H1 (cell line): Measurements from ENCODE around the gene BMERB1. TPM values are rescaled to one million over a fixed set of nuclear protein-coding genes. Genes with fewer than 3 reads are reported as not detected.

ENCODE experiments used
- CTCF ChIA-PET: fragments of 300-600 bp; sonication (Branson Sonifier 250); formaldehyde crosslinking; loops from one replicate; lab custom pipeline; 2021; ENCODE audit not compliant: partially characterized antibody; lab: Charles Lee
- POLR2A ChIA-PET: fragments of 300-600 bp; sonication (Branson Sonifier 250); formaldehyde crosslinking; loops from one replicate; lab custom pipeline; 2021; ENCODE audit warnings: inconsistent platforms; ENCODE audit not compliant: partially characterized antibody; lab: Charles Lee
- DNase-seq, 2 experiments: peaks; one replicate each; pipeline versions ENCODE4 v3.0.0 to v3.0.0-alpha.2; 2010 to 2022; ENCODE audit warnings: low spot score in 2 of 2, low read depth in 1 of 2, mixed read lengths in 1 of 2
- FAIRE-seq: peaks from 2 replicates; lab custom pipeline; 2011; peaks lifted over from hg19 to GRCh38; lab: Jason Lieb, UNC
- H2AFZ ChIP-seq: 2 replicates; pipeline ENCODE4 v1.8.1; 2012; ENCODE audit warnings: low read length, inconsistent platforms
- H2AK5ac ChIP-seq: 2 replicates; pipeline ENCODE4 v1.6.1; 2013; ENCODE audit warnings: low read depth, low read length
- H2BK120ac ChIP-seq: replicated peaks from 2 replicates; pipeline ENCODE3; 2013; ENCODE audit warnings: low read depth, low read length, inconsistent platforms
- H2BK12ac ChIP-seq: 2 replicates; pipeline ENCODE4 v1.6.1; 2013; ENCODE audit warnings: low read depth, low read length
- H2BK15ac ChIP-seq: 2 replicates; pipeline ENCODE4 v1.6.1; 2013; ENCODE audit warnings: low read length
- H2BK20ac ChIP-seq: 2 replicates; pipeline ENCODE4 v1.6.1; 2013; ENCODE audit warnings: low read length
- H2BK5ac ChIP-seq: 2 replicates; pipeline ENCODE4 v1.6.1; 2013; ENCODE audit warnings: low read depth, low read length
- H3K14ac ChIP-seq: 2 replicates; pipeline ENCODE4 v1.6.1; 2013; ENCODE audit warnings: inconsistent platforms; ENCODE audit not compliant: insufficient read length
- H3K18ac ChIP-seq: 2 replicates; pipeline ENCODE4 v1.6.1; 2013; ENCODE audit warnings: low read length; ENCODE audit errors: extremely low read depth
- H3K23ac ChIP-seq: 2 replicates; pipeline ENCODE4 v1.6.1; 2013; ENCODE audit warnings: inconsistent platforms; ENCODE audit not compliant: insufficient read length
- H3K23me2 ChIP-seq: 2 replicates; pipeline ENCODE4 v1.6.1; 2013; ENCODE audit warnings: low read depth, low read length
- H3K27ac ChIP-seq: 2 replicates; pipeline ENCODE4 v1.6.1; 2011; ENCODE audit warnings: low read depth, low read length, inconsistent platforms
- H3K27me3 ChIP-seq, 4 experiments: replicated peaks in 1 of 4; 1 replicate in 1 of 4; 2 replicates in 3 of 4; pipeline versions ENCODE4 v1.6.1 to v1.8.1; 2011 to 2013; ENCODE audit warnings: low read length in 3 of 4, mild to moderate bottlenecking in 3 of 4, inconsistent platforms in 2 of 4, mixed read lengths in 2 of 4, moderate library complexity in 1 of 4; ENCODE audit not compliant: control insufficient read depth in 3 of 4, insufficient read depth in 3 of 4; ENCODE audit errors: extremely low read depth in 1 of 4
- H3K36me3 ChIP-seq, 4 experiments: 2 replicates each; pipeline versions ENCODE4 v1.6.1 to v1.8.1; 2011 to 2013; ENCODE audit warnings: mild to moderate bottlenecking in 4 of 4, low read length in 3 of 4, moderate library complexity in 2 of 4, control low read depth in 1 of 4, inconsistent platforms in 1 of 4; ENCODE audit not compliant: insufficient read depth in 4 of 4, control insufficient read depth in 2 of 4
- H3K4ac ChIP-seq: replicated peaks from 2 replicates; pipeline ENCODE3; 2013; ENCODE audit warnings: low read length, low read depth, mixed read lengths, inconsistent platforms; ENCODE audit not compliant: insufficient read length
- H3K4me1 ChIP-seq, 4 experiments: replicated peaks in 1 of 4; 1 replicate in 1 of 4; 2 replicates in 3 of 4; pipeline versions ENCODE4 v1.6.1 to v1.8.1; 2011 to 2013; ENCODE audit warnings: low read length in 3 of 4, inconsistent platforms in 2 of 4, mixed read lengths in 1 of 4; ENCODE audit not compliant: insufficient read depth in 4 of 4, control insufficient read depth in 3 of 4
- H3K4me2 ChIP-seq, 2 experiments: 2 replicates each; pipeline versions ENCODE4 v1.6.1 to v1.8.1; 2011 to 2013; ENCODE audit warnings: low read depth in 2 of 2, low read length in 2 of 2, control low read depth in 1 of 2, inconsistent platforms in 1 of 2, mild to moderate bottlenecking in 1 of 2; ENCODE audit not compliant: insufficient read depth in 1 of 2
- H3K4me3 ChIP-seq, 4 experiments: fragments of 200-600, 300-600 bp in 1 of 4; sonication (generic), shearing (Covaris generic), sonication (Bioruptor Twin) in 1 of 4; 2 replicates each; pipeline versions ENCODE4 v1.5.1 to v1.8.1; 2011 to 2016; ENCODE audit warnings: low read length in 4 of 4, low read depth in 3 of 4, control low read depth in 2 of 4, inconsistent platforms in 2 of 4, mild to moderate bottlenecking in 2 of 4, mixed read lengths in 1 of 4, moderate library complexity in 1 of 4; ENCODE audit not compliant: insufficient read depth in 2 of 4; ENCODE audit errors: extremely low read depth in 1 of 4
- H3K56ac ChIP-seq: replicated peaks from 2 replicates; pipeline ENCODE3; 2013; ENCODE audit warnings: low read depth, mild to moderate bottlenecking, mixed read lengths, low read length, inconsistent platforms; ENCODE audit not compliant: insufficient read length
- H3K79me1 ChIP-seq: 2 replicates; pipeline ENCODE4 v1.6.1; 2013; ENCODE audit warnings: low read depth, low read length, control low read depth
- H3K79me2 ChIP-seq, 2 experiments: 2 replicates each; pipeline versions ENCODE4 v1.6.1 to v1.8.1; 2012 to 2013; ENCODE audit warnings: low read length in 2 of 2, mild to moderate bottlenecking in 2 of 2, inconsistent platforms in 1 of 2; ENCODE audit not compliant: insufficient read depth in 2 of 2, control insufficient read depth in 1 of 2
- H3K9ac ChIP-seq, 4 experiments: replicated peaks in 1 of 4; 1 replicate in 1 of 4; 2 replicates in 3 of 4; pipeline versions ENCODE4 v1.6.1 to v1.8.1; 2011 to 2013; ENCODE audit warnings: low read depth in 3 of 4, low read length in 3 of 4, control low read depth in 2 of 4, mild to moderate bottlenecking in 2 of 4, moderate library complexity in 2 of 4, inconsistent platforms in 1 of 4; ENCODE audit errors: extremely low read depth in 1 of 4
- H3K9me3 ChIP-seq, 2 experiments: 2 replicates each; pipeline versions ENCODE4 v1.6.1 to v1.8.1; 2012 to 2013; ENCODE audit warnings: mild to moderate bottlenecking in 2 of 2, moderate library complexity in 2 of 2, control low read depth in 1 of 2, inconsistent platforms in 1 of 2, low read depth in 1 of 2, low read length in 1 of 2, mixed read lengths in 1 of 2; ENCODE audit not compliant: insufficient read depth in 2 of 2
- H4K20me1 ChIP-seq, 2 experiments: replicated peaks in 1 of 2; 2 replicates each; pipeline versions ENCODE3 to v1.8.1; 2011 to 2013; ENCODE audit warnings: inconsistent platforms in 2 of 2, low read length in 2 of 2, mild to moderate bottlenecking in 1 of 2; ENCODE audit not compliant: insufficient read depth in 2 of 2, control insufficient read depth in 1 of 2
- H4K5ac ChIP-seq: 2 replicates; pipeline ENCODE4 v1.6.1; 2013; ENCODE audit warnings: low read length, low read depth, mixed read lengths, inconsistent platforms; ENCODE audit not compliant: insufficient read length
- H4K8ac ChIP-seq: 2 replicates; pipeline ENCODE4 v1.8.0; 2013; ENCODE audit warnings: mild to moderate bottlenecking, moderate library complexity, low read length, inconsistent platforms; ENCODE audit not compliant: insufficient read depth; ENCODE audit errors: extremely low read depth
- H4K91ac ChIP-seq: replicated peaks from 2 replicates; pipeline ENCODE3; 2013; ENCODE audit warnings: low read length, mixed read lengths, inconsistent platforms; ENCODE audit not compliant: insufficient read length
- ASH2L ChIP-seq: fragments of 200-600, 300-600 bp; sonication (generic); IDR thresholded peaks from one replicate; pipeline ENCODE4 v1.7.1; 2017; ENCODE audit warnings: low read length
- KDM5A ChIP-seq: fragments of 200-600 bp; IDR thresholded peaks from 2 replicates; pipeline ENCODE4 v1.7.1; 2012; ENCODE audit warnings: mild to moderate bottlenecking, low read length, inconsistent platforms, mixed read lengths
- PHF8 ChIP-seq: fragments of 200-600 bp; sonication (generic); conservative IDR thresholded peaks from 2 replicates; pipeline ENCODE4 v1.7.1; 2012; ENCODE audit warnings: low read depth, mild to moderate bottlenecking, inconsistent platforms, low read length, moderate library complexity
- WGBS, 2 experiments: shearing (Covaris generic) in 1 of 2; methylation state at CpG; one replicate each; pipeline versions ENCODE4 v1.1.6 to v1.1.7; 2013 to 2015; ENCODE audit warnings: low lambda C conversion rate in 2 of 2, mixed read lengths in 2 of 2, inconsistent platforms in 1 of 2, low coverage in 1 of 2, missing lambda C conversion rate in 1 of 2; ENCODE audit not compliant: insufficient replicate concordance in 2 of 2, insufficient coverage in 1 of 2, insufficient read length in 1 of 2; ENCODE audit errors: extremely low coverage in 1 of 2, missing lambda C conversion rate in 1 of 2; 5-methylcytosine and 5-hydroxymethylcytosine counted together
- polyA plus RNA-seq, 7 experiments: library from polyadenylated mRNA; depleted of rRNA in 3 of 7; stranded (reverse) in 5 of 7; unstranded in 2 of 7; fragments of >200 nt in 5 of 7; fragments of 200-250 nt in 2 of 7; gene quantifications; 1 replicate in 5 of 7; 2 replicates in 1 of 7; 4 replicates in 1 of 7; pipeline versions ENCODE4 v1.2.1 to v1.2.3, GENCODE V29; 2011 to 2013; ENCODE audit warnings: missing spikeins in 2 of 7, mixed read lengths in 2 of 7
- total RNA-seq: library from RNA; stranded (reverse); fragmentation: NEBNext Ultra II Directional; extraction: Animal tissue kit (Norgen Biotek cat#: 25700); gene quantifications from 2 replicates; pipeline ENCODE4 v1.2.1, GENCODE V29; 2021

The BMERB1 gene
- total and polyA plus RNA-seq, 2 of the 8 experiments (the other 6 are each of a cell fraction or from before 2014, with no cell fraction given) = 23.5 to 27.1 TPM

DNA sequence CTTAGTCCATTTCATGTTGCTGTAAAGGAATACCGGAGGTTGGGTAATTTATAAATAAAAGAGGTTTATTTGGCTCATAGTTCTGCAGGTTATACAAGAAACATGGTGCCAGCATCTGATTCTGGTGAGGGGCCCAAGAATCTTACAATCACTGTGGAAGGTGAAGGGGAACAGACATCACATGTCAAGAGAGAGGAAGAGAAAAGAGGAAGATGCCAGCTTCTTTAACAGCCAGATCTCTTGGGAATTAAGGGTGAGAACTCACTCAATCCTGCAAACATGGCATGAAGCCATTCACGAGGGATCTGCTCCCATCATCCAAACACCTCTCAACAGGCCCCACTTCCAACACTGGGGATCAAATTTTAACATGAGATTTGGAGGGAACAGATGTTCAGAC is 49.5 kb downstream of the BMERB1 start:
- Histone ChIP-seq H3K23ac (no peak overlapping the region), H3K14ac (no peak overlapping the region), H3K9ac (no peak overlapping the region), H3K4me1 (peaks cover 0 to 4% (median 2%) of the 10 kb centered on the region in 4 experiments; a peak in 2 of 7 replicates), H2AFZ (no peak overlapping the region), H4K91ac (no peak overlapping the region), H3K4me2 (no peak overlapping the region), H3K79me1 (no peaks in the 10 kb centered on the region), H2AK5ac (no peak overlapping the region), H2BK120ac (no peak overlapping the region), H3K27ac (no peak overlapping the region), H4K5ac (no peak overlapping the region), H2BK12ac (no peak overlapping the region), H3K18ac (no peak overlapping the region), H2BK5ac (no peak overlapping the region), H3K36me3 (no peaks in the 10 kb centered on the region), H4K8ac (no peak overlapping the region), H3K4ac (no peak overlapping the region), H2BK20ac (no peak overlapping the region), H3K4me3 (no peak overlapping the region), H2BK15ac (no peak overlapping the region), H3K27me3 (no peaks in the 10 kb centered on the region), H3K23me2 (no peaks in the 10 kb centered on the region), H4K20me1 (no peaks in the 10 kb centered on the region), H3K79me2 (no peaks in the 10 kb centered on the region), H3K9me3 (no peaks in the 10 kb centered on the region), H3K56ac (no peak overlapping the region)
- ChIA-PET POLR2A (interaction anchor here (0.7 kb wide), 1 partner anchor 33 kb away, joined by 3 read pairs; no protein-coding TSS in a partner anchor), CTCF (interaction anchor here (1.3 kb wide), 1 partner anchor 23 kb away, joined by 3 read pairs; no protein-coding TSS in a partner anchor)
- WGBS, 2 experiments = 95% methylated on average over 2 of the region's 2 CpGs; no CpG with 5 or more reads in 1 of the 2 experiments
- TF ChIP-seq KDM5A (no peak), ASH2L (no peak), PHF8 (no peak)
- no peak for DNase-seq
- no peak for FAIRE-seq
